NCI-H1417 (cell line): Measurements from ENCODE around the gene ZCCHC4.

Source experiments
- DNase-seq, 3 experiments: peaks; one replicate each; lab custom pipeline; 2025; lab: John Stamatoyannopoulos, UW

ZCCHC4 gene

GRCh38 chr4:25377572-25378436 lies 65.2 kb downstream of the ZCCHC4 start:
- DNase-seq = no peak

- DNase-seq = no peak
Observed at GRCh38 chr4:25378437-25378743, 65.8 kb downstream of the ZCCHC4 start.

GRCh38 chr4:25379591-25379990 lies 67.0 kb downstream of the ZCCHC4 start:
- no peak for DNase-seq

GRCh38 chr4:25383647-25384046 lies 71.1 kb downstream of the ZCCHC4 start:
- DNase-seq = no peak

GRCh38 chr4:25386926-25387325 lies 74.4 kb downstream of the ZCCHC4 start:
- no peak for DNase-seq

GRCh38 chr4:25397305-25397704 lies 84.7 kb downstream of the ZCCHC4 start:
- DNase-seq = no peak

- DNase-seq = no peak
Observed at GRCh38 chr4:25399510-25399909, 86.9 kb downstream of the ZCCHC4 start.

- DNase-seq = no peak
Observed at GRCh38 chr4:25401066-25401465, 88.5 kb downstream of the ZCCHC4 start.

- no peak for DNase-seq
Observed at GRCh38 chr4:25402521-25402920, 89.9 kb downstream of the ZCCHC4 start.

GRCh38 chr4:25403699-25404098 lies 91.1 kb downstream of the ZCCHC4 start:
- no peak for DNase-seq

- DNase-seq = no peak
Observed at GRCh38 chr4:25405453-25405852, 92.9 kb downstream of the ZCCHC4 start.

- DNase-seq = no peak
Observed at GRCh38 chr4:25406081-25406692, 93.6 kb downstream of the ZCCHC4 start.

GRCh38 chr4:25410820-25411529 lies 98.4 kb downstream of the ZCCHC4 start:
- DNase-seq = no peak

- DNase-seq = no peak
Observed at GRCh38 chr4:25413261-25413660, 100.7 kb downstream of the ZCCHC4 start.

GRCh38 chr4:25417014-25417413 lies 104.4 kb downstream of the ZCCHC4 start:
- DNase-seq = no peak
